SK-N-SH treated with all-trans-retinoic acid at 6 μM for 48 hours (cell line): Measurements from ENCODE around the gene SEMA3E.

ENCODE experiments used
- ATAC-seq: fragments of 200-7000 bp; cut with Tn5 transposase; 3 replicates; pipeline ENCODE4 v1.9.1; 2020; ENCODE audit warnings: mild to moderate bottlenecking, moderate library complexity
- CREB5 ChIP-seq: fragments of 250-450 bp; sonication (Bioruptor Pico); IDR thresholded peaks from 2 replicates; pipeline ENCODE4 v1.5.1; 2020; ENCODE audit warnings: low read depth, mild to moderate bottlenecking, moderate library complexity
- ESRRG ChIP-seq: fragments of 250-450 bp; sonication (Bioruptor Pico); IDR thresholded peaks from 2 replicates; pipeline ENCODE4 v1.6.1; 2021; ENCODE audit warnings: mild to moderate bottlenecking
- GLIS3 ChIP-seq: fragments of 250-450 bp; sonication (Bioruptor Pico); IDR thresholded peaks from 2 replicates; pipeline ENCODE4 v1.5.0; 2020; ENCODE audit warnings: mild to moderate bottlenecking, moderate library complexity
- OSR1 ChIP-seq: fragments of 250-450 bp; sonication (Bioruptor Pico); IDR thresholded peaks from 2 replicates; pipeline ENCODE4 v1.8.0; 2022; ENCODE audit warnings: moderate library complexity, mild to moderate bottlenecking, inconsistent platforms
- PATZ1 ChIP-seq: fragments of 250-450 bp; sonication (Bioruptor Pico); IDR thresholded peaks from 2 replicates; pipeline ENCODE4 v1.8.0; 2020; ENCODE audit warnings: mild to moderate bottlenecking, moderate library complexity, borderline replicate concordance
- PPARA ChIP-seq: fragments of 250-450 bp; sonication (Bioruptor Pico); IDR thresholded peaks from 2 replicates; pipeline ENCODE4 v1.5.0; 2020; ENCODE audit warnings: mild to moderate bottlenecking, borderline replicate concordance
- RARB ChIP-seq: fragments of 250-450 bp; sonication (Bioruptor Pico); IDR thresholded peaks from 2 replicates; pipeline ENCODE4 v1.8.0; 2021; ENCODE audit warnings: mild to moderate bottlenecking, moderate library complexity
- SNAI2 ChIP-seq: fragments of 250-450 bp; sonication (Bioruptor Pico); IDR thresholded peaks from 2 replicates; pipeline ENCODE4 v1.5.0; 2020; ENCODE audit warnings: mild to moderate bottlenecking, moderate library complexity
- TCF4 ChIP-seq: fragments of 250-450 bp; sonication (Bioruptor Pico); IDR thresholded peaks from 2 replicates; pipeline ENCODE4 v1.8.0; 2021; ENCODE audit warnings: mild to moderate bottlenecking, moderate library complexity, borderline replicate concordance
- TOX ChIP-seq: fragments of 250-450 bp; sonication (Bioruptor Pico); IDR thresholded peaks from 2 replicates; pipeline ENCODE4 v1.8.0; 2021; ENCODE audit warnings: mild to moderate bottlenecking, moderate library complexity, borderline replicate concordance
- ZC3H10 ChIP-seq: fragments of 250-450 bp; sonication (Bioruptor Pico); IDR thresholded peaks from 2 replicates; pipeline ENCODE4 v1.5.1; 2021; ENCODE audit warnings: mild to moderate bottlenecking, moderate library complexity
- ZFP3 ChIP-seq: fragments of 250-450 bp; sonication (Bioruptor Pico); IDR thresholded peaks from 2 replicates; pipeline ENCODE4 v1.5.0; 2020; ENCODE audit warnings: mild to moderate bottlenecking, moderate library complexity
- ZFP30 ChIP-seq: fragments of 450-650 bp; formaldehyde crosslinking; IDR thresholded peaks from 2 replicates; pipeline ENCODE4 v1.5.0; 2022; ENCODE audit warnings: mild to moderate bottlenecking, moderate library complexity
- ZNF565 ChIP-seq: fragments of 450-650 bp; formaldehyde crosslinking; conservative IDR thresholded peaks from 2 replicates; pipeline ENCODE4 v1.5.0; 2020; ENCODE audit warnings: low read depth, mild to moderate bottlenecking, moderate library complexity
- ZNF70 ChIP-seq: fragments of 450-650 bp; formaldehyde crosslinking; IDR thresholded peaks from 2 replicates; pipeline ENCODE4 v1.5.0; 2020; ENCODE audit warnings: mild to moderate bottlenecking, moderate library complexity
- ZNF8 ChIP-seq: fragments of 450-650 bp; formaldehyde crosslinking; IDR thresholded peaks from 2 replicates; pipeline ENCODE4 v1.5.0; 2020; ENCODE audit warnings: mild to moderate bottlenecking, moderate library complexity
- TF ChIP-seq, protein P1 (sequence below): fragments of 250-450 bp; sonication (Bioruptor Pico); IDR thresholded peaks from 2 replicates; pipeline ENCODE4 v1.5.1; 2021; ENCODE audit warnings: mild to moderate bottlenecking, moderate library complexity
- TF ChIP-seq, protein P2 (sequence below): fragments of 250-450 bp; sonication (Bioruptor Pico); IDR thresholded peaks from 2 replicates; pipeline ENCODE4 v1.5.0; 2020; ENCODE audit warnings: mild to moderate bottlenecking, moderate library complexity
- TF ChIP-seq, protein P3 (sequence below): fragments of 250-450 bp; sonication (Bioruptor Pico); IDR thresholded peaks from 2 replicates; pipeline ENCODE4 v1.8.0; 2021; ENCODE audit warnings: low read depth, mild to moderate bottlenecking, moderate library complexity, borderline replicate concordance

SEMA3E gene

GRCh38 chr7:83457022-83457892 lies 191.7 kb downstream of the SEMA3E start:
- no peak for TF ChIP-seq TCF4 (CRISPR knock-in tag)
- no peak for TF ChIP-seq SNAI2
- TF ChIP-seq ZC3H10 (CRISPR knock-in tag), result no peak
- no peak for TF ChIP-seq ZFP30 (CRISPR knock-in tag)
- ATAC-seq, result no peak

DNA sequence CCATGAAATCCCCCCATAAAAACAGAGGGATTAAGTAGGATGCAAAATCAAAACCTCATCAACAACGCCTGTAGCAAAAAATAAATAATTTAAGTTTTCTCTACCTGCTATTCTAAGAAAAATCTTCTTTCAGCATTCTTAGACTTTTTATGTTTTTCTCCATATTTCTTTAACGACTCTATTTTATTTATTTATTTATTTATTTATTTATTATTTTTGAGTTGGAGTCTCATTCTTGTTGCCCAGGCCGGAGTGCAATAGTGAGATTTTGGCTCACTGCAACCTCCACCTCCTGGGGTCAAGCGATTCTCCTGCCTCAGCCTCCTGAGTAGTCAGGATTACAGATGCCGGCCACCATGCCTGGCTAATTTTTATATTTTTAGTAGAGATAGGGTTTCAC lies 192.5 kb downstream of the SEMA3E start:
- TF ChIP-seq PATZ1, result no peak
- ATAC-seq, result no peak

GRCh38 chr7:83455612-83456011 lies 193.3 kb downstream of the SEMA3E start:
- ATAC-seq, result no peak
- no peak for TF ChIP-seq ZNF8 (CRISPR knock-in tag)
- TF ChIP-seq TOX (CRISPR knock-in tag), result no peak
- no peak for TF ChIP-seq PATZ1
- TF ChIP-seq, protein P1, sequence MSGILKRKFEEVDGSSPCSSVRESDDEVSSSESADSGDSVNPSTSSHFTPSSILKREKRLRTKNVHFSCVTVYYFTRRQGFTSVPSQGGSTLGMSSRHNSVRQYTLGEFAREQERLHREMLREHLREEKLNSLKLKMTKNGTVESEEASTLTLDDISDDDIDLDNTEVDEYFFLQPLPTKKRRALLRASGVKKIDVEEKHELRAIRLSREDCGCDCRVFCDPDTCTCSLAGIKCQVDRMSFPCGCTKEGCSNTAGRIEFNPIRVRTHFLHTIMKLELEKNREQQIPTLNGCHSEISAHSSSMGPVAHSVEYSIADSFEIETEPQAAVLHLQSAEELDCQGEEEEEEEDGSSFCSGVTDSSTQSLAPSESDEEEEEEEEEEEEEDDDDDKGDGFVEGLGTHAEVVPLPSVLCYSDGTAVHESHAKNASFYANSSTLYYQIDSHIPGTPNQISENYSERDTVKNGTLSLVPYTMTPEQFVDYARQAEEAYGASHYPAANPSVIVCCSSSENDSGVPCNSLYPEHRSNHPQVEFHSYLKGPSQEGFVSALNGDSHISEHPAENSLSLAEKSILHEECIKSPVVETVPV (CRISPR knock-in tag), result no peak
- TF ChIP-seq, protein P2, sequence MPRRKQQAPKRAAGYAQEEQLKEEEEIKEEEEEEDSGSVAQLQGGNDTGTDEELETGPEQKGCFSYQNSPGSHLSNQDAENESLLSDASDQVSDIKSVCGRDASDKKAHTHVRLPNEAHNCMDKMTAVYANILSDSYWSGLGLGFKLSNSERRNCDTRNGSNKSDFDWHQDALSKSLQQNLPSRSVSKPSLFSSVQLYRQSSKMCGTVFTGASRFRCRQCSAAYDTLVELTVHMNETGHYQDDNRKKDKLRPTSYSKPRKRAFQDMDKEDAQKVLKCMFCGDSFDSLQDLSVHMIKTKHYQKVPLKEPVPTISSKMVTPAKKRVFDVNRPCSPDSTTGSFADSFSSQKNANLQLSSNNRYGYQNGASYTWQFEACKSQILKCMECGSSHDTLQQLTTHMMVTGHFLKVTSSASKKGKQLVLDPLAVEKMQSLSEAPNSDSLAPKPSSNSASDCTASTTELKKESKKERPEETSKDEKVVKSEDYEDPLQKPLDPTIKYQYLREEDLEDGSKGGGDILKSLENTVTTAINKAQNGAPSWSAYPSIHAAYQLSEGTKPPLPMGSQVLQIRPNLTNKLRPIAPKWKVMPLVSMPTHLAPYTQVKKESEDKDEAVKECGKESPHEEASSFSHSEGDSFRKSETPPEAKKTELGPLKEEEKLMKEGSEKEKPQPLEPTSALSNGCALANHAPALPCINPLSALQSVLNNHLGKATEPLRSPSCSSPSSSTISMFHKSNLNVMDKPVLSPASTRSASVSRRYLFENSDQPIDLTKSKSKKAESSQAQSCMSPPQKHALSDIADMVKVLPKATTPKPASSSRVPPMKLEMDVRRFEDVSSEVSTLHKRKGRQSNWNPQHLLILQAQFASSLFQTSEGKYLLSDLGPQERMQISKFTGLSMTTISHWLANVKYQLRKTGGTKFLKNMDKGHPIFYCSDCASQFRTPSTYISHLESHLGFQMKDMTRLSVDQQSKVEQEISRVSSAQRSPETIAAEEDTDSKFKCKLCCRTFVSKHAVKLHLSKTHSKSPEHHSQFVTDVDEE (CRISPR knock-in tag), result no peak
- TF ChIP-seq ZNF565, result no peak
- TF ChIP-seq PPARA (CRISPR knock-in tag), result no peak
- no peak for TF ChIP-seq SNAI2
- no peak for TF ChIP-seq TCF4 (CRISPR knock-in tag)
- TF ChIP-seq ZC3H10 (CRISPR knock-in tag), result no peak
- TF ChIP-seq CREB5 (CRISPR knock-in tag), result no peak
- TF ChIP-seq GLIS3, result no peak
- TF ChIP-seq OSR1 (CRISPR knock-in tag), result no peak
- no peak for TF ChIP-seq ZFP30 (CRISPR knock-in tag)

GRCh38 chr7:83452256-83452655 lies 196.7 kb downstream of the SEMA3E start:
- no peak for ATAC-seq
- TF ChIP-seq, protein P2 (CRISPR knock-in tag), result no peak
- TF ChIP-seq ESRRG (CRISPR knock-in tag), result no peak
- no peak for TF ChIP-seq ZNF70 (CRISPR knock-in tag)
- no peak for TF ChIP-seq ZNF565
- no peak for TF ChIP-seq TCF4 (CRISPR knock-in tag)
- TF ChIP-seq, protein P3, sequence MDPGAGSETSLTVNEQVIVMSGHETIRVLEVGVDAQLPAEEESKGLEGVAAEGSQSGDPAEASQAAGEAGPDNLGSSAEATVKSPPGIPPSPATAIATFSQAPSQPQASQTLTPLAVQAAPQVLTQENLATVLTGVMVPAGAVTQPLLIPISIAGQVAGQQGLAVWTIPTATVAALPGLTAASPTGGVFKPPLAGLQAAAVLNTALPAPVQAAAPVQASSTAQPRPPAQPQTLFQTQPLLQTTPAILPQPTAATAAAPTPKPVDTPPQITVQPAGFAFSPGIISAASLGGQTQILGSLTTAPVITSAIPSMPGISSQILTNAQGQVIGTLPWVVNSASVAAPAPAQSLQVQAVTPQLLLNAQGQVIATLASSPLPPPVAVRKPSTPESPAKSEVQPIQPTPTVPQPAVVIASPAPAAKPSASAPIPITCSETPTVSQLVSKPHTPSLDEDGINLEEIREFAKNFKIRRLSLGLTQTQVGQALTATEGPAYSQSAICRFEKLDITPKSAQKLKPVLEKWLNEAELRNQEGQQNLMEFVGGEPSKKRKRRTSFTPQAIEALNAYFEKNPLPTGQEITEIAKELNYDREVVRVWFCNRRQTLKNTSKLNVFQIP (CRISPR knock-in tag), result no peak
- TF ChIP-seq ZFP3 (CRISPR knock-in tag), result no peak
- TF ChIP-seq RARB, result no peak
- no peak for TF ChIP-seq CREB5 (CRISPR knock-in tag)
- no peak for TF ChIP-seq OSR1 (CRISPR knock-in tag)
